UCSD-AML1 (cell line): ENCODE measurements around the gene ZSCAN30.

ENCODE experiments used
- DNase-seq: peaks from one replicate; lab custom pipeline; 2025; ENCODE audit not compliant: unreplicated experiment; lab: John Stamatoyannopoulos, UW

Gene ZSCAN30

DNA sequence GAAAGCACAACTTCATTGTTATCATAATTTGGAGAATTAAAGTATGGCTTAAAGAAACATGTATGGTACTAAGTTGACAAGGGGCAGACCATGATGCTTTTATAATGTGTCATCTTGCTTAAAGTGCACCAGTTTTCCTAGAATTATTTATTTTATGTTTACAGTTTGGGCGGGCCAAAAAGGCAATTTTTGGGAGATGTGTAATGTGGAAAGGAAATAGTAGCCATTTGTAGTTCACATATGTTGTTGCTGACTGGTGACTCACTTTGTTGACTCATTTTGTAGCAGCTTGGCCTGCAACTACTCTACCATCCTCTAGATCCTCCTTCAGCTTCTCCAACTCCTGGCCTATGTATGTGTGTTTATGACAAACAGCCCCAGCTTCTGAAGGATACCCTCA, 7.7 kb downstream of the ZSCAN30 start:
- no peak for DNase-seq

DNA sequence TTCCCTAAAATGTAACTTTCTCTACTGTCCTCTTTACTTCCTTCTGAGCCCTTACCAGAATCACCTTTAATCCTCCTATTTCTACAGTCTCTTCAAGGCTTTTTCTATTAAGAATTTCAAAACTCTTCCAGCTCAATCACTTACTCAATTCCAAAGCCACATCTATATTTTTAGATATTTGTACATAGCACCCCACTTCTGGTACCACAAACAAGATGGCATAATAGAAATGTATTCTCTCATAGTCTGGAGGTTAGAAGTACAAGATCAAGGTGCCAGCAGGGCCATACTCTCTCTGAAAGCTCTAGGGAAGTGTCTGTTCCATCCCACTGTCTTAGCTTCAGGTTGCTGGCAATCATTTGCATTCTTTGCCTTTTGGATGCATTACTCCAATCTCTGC, 11.1 kb downstream of the ZSCAN30 start:
- DNase-seq, result no peak

DNA sequence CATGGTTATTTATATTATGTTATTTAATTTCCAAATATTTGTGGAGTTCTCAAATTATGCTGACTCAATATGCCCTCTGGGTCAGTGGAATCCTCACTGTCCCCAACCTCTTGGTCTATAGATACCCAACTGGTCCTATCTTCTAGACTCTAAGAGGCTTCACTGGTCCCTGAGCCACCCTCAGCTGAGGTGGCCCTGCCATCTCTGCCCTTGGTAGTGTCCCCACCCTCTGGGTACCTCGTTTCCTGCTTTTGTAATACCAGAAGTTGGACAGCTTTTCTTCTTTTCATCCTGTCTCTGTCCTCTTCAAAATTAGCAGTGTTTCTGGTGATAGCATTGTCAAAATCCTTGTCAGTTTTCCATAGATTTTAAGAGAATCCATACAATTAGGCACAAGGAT, 11.9 kb downstream of the ZSCAN30 start:
- no peak for DNase-seq

DNA sequence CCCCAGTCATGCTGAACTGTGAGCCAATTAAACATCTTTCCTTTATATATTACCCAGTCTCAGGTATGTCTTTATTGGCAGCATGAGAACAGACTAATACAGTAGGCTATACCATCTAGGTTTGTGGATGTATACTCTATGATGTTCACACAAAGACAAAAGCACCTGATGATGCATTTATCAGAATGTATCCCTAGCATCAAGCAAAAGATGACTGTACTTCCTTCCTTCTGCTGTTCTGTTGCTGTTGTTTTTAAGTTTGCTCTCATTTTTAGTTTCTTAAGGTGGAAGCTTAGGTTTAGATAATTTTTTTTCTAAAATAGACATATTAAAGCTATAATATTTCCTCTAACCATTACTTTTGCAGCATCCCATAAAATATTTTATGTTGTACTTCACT, 12.4 kb downstream of the ZSCAN30 start:
- no peak for DNase-seq

DNA sequence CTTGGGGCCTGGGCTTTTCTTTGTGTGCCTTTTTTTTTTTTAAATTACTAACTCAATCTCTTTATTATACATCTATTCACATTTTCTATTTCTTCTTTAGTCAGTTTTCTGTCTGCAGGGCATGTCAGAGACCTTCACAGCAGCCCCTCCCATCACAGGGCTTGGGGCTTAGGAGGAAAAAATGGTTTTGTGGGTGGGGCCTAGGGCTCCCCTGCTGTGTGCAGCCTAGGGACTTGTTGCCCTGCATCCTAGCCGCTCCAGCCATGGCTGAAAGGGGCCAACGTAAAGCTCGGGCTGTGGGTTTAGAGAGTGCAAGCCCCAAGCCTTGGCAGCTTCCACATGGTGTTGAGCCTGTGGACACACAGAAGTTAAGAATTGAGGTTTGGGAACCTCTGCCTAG, 13.8 kb downstream of the ZSCAN30 start:
- no peak for DNase-seq

DNA sequence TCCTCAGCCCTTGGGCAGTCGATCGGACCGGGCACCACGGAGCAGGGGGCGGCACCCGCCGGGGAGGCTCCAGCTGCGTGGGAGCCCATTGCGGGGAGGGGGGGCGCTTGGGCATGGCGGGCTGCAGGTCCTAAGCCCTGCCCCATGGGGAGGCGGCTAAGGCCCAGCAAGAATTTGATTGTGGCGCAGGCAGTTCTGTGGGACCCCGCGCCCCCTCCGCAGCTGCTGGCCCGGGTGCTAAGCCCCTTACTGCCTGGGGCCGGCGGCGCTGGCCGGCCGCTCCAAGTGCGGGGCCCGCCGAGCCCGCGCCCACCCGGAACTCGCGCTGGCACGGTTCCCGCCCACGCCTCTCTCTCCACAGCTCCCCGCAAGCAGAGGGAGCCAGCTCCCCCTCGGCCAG, 18.4 kb downstream of the ZSCAN30 start:
- DNase-seq, result no peak

DNA sequence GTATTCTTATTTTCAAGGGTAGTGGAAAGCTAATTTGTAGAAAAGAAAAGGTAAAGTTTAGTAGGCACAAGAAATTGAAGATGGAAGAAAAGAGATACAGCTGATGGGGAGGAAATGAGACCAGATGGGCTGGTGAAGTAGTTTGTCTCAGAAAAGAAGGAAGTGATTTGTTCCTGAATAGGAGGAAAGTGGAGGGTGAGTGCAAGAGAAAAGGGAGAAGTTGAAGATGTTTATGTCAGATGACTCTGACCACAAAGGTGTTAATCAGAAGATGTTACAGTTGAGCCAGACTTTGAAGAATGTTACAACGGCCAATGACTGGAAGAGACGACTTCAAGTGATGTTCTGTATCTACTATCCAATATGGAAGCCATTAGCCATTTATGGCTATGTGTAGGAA, 21.2 kb downstream of the ZSCAN30 start:
- DNase-seq, result no peak

DNA sequence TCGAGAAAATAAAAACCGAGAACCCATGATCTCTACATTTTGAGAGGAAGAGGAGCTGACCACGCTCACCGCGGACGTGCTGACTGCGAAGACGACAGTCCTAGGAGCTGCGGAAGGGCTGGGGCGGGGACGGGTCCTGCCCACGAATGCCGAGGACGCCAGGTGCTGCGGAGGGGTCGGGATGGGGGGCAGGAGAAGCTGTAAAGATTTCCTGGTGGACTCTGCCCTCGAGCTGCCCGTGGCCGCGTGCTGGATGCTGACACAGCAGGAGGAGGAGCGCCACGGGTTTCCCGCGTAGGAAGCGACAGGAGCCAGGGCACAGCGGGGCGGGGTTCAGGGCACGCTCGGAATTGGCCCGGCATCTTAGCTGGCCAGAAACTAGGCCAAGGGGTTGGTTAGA, 22.2 kb downstream of the ZSCAN30 start:
- DNase-seq, result no peak

DNA sequence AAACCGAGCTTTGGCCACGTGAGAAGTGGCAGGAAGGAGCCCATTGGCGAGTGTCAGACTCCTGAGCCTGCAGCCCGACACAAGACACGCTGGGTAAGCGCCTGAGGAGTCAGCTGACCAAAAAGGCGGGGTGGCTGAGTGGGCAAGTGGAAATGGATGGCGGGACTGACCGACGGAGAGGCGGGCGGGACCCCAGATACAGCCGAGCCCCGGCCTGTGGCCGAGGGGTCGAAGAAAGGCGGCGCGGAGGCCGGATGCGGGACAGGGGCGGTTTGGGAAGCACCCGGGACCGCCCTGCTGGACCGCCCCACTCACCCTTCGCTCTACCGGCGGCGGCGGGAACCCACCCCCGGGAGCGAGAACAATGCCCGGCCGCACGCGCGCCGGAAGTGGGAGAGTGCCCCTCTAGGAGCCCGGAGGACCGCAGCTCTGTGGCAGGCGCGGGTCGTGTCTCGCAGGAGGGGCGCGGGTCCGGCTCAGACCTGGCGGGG, 22.8 kb downstream of the ZSCAN30 start:
- no peak for DNase-seq

DNA sequence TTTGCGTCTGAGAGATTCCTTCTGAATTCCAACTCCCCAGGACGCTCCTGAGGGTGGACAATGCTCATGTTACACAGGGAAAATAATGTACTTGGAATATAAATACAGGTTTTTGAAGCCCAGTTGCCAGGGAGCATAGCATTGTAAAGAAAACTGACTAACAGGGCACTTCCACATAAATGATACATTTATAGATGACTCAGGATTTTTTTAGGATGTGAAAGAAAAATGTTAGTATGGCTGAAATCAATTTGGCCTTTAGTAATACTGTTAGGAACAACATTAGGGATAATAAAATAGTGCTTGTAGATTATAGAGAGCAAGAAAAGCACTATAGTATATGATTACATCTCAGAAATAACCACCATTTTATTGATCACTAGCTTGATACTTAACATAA, 25.6 kb downstream of the ZSCAN30 start:
- no peak for DNase-seq

DNA sequence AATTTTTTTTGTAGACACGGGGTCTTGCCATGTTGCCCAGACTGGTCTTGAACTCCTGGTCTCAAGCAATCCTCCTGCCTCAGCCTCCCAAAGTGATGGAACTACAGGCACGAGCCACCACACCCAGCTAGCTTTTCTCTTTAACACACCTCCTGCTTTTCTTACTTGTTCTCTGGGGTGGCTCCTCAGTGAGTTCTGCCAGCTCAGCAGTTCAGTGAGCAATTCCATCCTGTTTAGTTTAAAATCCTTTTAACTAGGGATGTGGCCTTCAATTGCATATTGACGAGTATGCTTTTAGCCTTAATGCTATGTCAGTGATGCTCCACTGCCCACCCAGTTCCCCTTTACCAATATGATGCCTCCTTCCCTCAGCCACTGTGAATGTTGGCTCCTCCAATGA, 33.1 kb downstream of the ZSCAN30 start:
- DNase-seq, result no peak

DNA sequence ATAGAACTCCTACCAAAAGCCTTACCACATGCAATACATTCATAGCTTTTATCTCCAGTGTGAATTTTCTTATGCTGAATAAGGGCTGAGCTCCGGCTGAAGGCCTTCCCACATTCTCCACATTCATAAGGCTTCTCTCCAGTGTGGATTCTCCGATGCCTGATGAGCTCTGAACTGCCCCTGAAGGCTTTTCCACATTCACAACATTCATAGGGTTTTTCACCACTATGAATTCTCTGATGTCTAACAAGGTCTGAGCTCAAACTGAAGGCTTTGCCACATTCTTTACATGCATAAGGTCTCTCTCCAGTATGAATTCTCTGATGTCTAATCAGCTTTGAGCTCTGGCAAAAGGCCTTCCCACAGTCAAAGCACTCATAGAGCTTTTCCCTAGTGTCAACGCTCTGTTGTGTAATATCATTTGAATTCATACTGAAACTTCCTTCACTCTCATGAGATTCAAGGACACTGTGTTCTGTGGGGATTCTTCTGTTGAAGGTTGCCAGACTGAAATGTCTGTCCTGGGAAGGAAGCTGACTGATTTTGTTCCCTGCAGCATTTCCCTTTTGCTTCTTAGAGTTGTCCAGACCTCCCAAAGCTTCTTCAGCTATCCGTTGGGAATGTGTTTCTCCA, 36.3 kb downstream of the ZSCAN30 start:
- DNase-seq, result no peak

DNA sequence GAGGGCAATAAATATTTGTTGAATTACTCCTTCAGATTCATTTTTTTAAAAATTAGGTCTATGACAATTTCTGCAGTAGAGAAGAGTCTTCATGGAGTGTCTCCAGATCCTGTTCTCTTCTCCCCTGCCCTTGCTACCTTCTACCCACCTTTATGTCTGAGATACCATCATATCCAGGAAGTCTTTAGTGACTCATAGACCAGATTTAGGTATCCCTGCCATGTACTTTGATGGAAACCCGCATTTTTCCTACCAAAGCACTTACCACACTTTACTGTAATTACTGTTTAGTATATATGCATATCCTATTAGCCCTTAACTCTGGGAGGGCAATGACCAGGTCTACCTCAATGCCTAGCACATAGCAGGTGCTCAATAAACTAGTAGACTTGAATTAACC, 37.6 kb downstream of the ZSCAN30 start:
- no peak for DNase-seq

DNA sequence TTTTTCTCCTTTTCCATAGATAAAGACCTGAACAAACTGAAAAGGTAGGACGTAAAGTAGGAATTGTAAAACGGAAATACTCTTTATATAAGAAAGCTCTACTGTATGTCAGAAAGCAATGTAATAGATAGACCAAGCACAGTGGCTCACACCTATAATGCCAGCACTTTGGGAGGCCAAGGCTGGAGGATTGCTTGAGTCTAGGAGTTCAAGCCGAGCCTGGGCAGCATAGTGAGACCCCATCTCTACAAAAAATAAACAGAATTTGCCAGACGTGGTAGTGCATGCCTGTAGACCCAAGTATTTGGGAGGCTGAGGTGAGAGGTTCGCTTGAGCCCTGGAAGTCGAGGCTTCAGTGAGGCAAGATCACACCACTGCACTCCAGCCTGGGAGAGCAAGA, 41.6 kb downstream of the ZSCAN30 start:
- no peak for DNase-seq

DNA sequence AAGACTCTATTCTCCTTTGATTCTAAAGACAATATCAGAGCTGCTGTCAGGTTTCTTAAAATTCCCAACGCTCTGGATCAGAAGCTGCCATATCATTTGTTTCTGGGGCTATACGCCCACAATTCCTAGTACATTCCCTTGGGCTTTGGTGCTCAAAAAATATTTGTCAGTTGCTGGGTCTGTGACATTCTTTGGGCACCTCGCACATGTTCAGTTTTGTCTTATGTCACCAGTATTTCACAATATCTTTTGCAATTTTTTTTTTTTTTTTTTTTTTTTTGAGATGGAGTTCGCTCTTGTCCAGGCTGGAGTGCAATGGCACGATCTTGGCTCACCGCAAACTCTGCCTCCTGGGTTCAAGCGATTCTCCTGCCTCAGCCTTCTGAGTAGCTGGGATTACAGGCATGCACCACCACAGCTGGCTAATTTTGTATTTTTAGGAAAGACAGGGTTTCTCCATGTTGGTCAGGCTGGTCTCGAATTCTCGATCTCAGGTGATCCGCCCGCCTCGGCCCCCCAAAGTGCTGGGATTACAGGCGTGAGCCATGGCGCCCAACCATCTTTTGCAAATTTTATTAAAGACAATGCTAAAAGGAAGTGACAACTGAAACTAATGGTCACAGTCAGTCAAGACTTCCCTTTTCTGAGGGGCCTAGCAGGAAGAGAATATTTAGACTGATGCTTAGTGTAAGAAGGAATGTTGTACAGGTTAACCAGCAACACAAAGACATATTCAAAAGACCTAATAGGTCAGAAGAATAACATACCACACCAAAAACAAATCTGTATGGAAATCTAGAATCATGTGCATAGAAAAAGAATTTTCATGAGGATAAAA, 42.4 kb downstream of the ZSCAN30 start:
- DNase-seq, result no peak

DNA sequence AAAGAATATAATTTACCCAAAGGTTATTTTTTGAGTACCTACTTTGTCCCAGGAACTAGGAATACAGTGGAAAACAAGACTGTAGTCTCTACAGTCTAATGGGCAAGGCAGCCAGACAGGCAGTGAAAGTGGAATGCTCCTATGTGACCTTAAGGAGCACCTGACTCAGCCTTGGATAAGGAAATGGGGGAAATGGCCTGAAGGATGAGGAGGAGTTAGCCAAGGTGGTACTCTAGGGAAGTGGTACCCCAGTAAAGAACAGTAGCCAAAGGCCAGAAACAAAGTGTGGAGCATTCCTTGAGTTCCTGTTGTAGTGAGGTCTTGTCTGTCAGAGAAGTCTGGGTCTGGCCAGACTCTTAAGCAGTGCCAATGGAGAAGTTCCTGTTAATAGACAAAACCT, 43.2 kb downstream of the ZSCAN30 start:
- DNase-seq, result no peak

DNA sequence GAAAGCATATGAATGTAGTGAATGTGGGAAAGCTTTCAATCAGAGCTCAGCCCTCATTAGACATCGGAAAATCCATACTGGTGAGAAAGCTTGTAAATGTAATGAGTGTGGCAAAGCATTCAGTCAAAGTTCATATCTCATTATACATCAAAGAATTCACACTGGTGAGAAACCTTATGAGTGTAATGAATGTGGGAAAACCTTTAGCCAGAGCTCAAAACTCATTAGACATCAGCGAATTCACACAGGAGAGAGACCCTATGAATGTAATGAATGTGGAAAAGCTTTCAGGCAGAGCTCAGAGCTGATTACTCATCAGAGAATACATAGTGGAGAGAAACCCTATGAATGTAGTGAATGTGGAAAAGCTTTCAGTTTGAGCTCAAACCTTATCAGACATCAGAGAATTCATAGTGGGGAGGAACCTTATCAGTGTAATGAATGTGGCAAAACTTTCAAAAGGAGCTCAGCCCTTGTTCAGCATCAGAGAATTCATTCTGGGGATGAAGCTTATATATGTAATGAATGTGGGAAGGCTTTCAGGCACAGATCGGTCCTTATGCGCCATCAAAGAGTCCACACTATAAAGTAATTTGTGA, 44.2 kb downstream of the ZSCAN30 start:
- DNase-seq, result no peak

DNA sequence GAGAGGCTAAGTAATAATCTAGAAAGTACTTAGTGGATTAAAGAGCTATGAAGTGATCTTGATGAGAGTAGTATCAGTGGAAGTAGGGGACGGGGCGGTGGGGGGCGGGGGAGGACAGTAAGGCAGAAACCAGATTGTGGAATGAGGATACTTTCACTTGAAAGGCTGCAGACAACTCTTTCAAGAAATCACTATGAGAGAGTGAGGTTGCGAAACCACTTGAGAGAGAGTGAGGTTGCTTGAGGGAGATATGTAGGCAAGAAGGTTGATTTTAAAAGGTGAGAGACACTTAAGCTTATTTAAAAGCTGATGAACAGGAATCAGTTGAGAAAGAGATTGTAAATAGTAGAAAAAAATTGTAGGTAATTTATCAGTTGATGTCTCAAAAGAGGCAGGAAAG, 45.4 kb downstream of the ZSCAN30 start:
- DNase-seq, result no peak

DNA sequence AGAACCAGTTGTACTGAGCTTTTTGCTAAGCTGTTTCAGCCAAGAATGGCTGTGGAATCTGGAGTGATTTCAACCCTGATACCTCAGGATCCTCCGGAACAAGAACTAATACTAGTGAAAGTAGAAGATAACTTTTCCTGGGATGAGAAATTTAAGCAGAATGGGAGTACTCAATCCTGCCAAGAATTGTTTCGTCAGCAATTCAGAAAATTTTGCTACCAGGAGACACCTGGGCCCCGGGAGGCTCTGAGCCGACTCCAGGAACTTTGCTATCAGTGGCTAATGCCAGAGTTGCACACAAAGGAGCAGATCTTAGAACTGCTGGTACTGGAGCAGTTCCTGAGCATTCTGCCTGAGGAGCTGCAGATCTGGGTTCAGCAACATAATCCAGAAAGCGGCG, 47.6 kb downstream of the ZSCAN30 start:
- no peak for DNase-seq

DNA sequence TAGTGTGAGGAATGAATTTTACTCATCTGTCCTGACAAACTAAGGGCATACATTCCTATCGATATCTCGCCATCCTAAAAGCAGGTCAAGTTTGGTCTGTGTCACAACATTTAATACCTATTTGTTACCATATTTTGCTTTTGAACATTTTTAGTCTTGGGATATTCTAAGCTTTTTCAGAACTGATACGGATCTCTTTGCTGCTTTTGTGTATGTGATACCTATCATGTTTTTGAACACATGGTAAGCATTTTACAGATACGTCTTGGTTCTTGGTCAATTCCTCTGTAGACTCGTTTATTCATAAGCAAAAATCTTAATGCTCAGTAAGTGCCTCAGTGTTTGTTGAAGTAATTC, 48.6 kb downstream of the ZSCAN30 start:
- DNase-seq, result no peak

DNA sequence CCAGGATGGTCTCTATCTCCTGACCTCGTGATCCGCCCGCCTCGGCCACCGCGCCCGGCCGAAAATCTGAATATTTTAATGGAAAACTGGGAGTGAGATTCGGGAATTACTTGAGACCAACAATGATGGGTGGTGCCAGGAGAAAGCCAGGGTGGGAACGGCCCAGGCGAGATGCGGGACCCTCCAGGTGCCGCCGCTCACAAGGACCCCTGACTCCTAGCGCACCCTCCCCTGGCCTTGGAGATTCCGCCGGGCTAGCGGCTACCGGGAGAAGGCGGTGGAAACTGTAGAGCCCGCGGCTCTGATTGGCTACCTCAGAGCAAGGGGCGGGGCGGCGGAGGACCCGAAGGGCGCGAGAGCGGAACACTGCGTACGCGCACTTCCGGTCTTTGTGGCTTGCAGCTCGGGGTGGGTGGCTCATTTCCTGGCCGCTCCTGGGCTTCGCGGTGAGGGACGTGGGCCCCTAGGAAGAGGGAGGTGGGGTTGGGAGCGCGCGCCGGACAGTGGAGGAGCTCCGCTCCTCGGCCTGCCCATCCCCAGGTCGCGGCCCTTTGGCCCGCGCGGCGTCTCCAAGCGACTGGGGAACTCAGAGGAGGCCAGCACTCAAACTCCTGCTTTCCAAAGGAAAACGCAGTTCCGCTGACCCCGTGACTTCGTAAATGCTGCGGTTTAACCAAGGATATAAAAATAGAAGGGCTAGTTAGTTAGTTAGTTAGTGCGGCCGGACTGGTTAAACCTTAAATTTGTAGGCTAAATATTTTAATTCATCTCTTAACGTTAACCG, 49.2 kb downstream of the ZSCAN30 start, which contains the start of gene ZNF397:
Gene ZNF397, plus strand, starts transcription at position 371 of the 784 bp plus-strand sequence. CDS start 1,437 bp downstream, outside the sequence.
- DNase-seq, result no peak
